SK-N-SH treated with all-trans-retinoic acid at 6 μM for 48 hours (cell line): ENCODE data around the gene BMP6.

Experiments used
- PPARA ChIP-seq: fragments of 250-450 bp; sonication (Bioruptor Pico); IDR thresholded peaks from 2 replicates; pipeline ENCODE4 v1.5.0; 2020; ENCODE audit warnings: mild to moderate bottlenecking, borderline replicate concordance
- ZNF565 ChIP-seq: fragments of 450-650 bp; formaldehyde crosslinking; conservative IDR thresholded peaks from 2 replicates; pipeline ENCODE4 v1.5.0; 2020; ENCODE audit warnings: low read depth, mild to moderate bottlenecking, moderate library complexity

- TF ChIP-seq ZNF565 (CRISPR knock-in tag): no peak
- no peak for TF ChIP-seq PPARA
These were observed 652 bp downstream of the BMP6 start for GRCh38 chr6:7726416-7727085.
